ENCODE results near the gene ECHDC3. TPM values are rescaled to one million over a fixed set of nuclear protein-coding genes. Genes with fewer than 3 reads are reported as not detected.
"Not testable (repeated sequence)": the region's sequence is repeated elsewhere in the genome, so short reads cannot be mapped to it uniquely, and the experiment has no call there.

The ECHDC3 gene
- total RNA-seq, 4 donors from 2014 or later: 22.4 to 85.4 (median 69.1) TPM

GRCh38 chr10:11704092-11704491 lies 38.1 kb upstream of the ECHDC3 start:
- TF ChIP-seq POLR2A (IDR thresholded peaks at IDR 0.05): no peak
- TF ChIP-seq, protein P1, sequence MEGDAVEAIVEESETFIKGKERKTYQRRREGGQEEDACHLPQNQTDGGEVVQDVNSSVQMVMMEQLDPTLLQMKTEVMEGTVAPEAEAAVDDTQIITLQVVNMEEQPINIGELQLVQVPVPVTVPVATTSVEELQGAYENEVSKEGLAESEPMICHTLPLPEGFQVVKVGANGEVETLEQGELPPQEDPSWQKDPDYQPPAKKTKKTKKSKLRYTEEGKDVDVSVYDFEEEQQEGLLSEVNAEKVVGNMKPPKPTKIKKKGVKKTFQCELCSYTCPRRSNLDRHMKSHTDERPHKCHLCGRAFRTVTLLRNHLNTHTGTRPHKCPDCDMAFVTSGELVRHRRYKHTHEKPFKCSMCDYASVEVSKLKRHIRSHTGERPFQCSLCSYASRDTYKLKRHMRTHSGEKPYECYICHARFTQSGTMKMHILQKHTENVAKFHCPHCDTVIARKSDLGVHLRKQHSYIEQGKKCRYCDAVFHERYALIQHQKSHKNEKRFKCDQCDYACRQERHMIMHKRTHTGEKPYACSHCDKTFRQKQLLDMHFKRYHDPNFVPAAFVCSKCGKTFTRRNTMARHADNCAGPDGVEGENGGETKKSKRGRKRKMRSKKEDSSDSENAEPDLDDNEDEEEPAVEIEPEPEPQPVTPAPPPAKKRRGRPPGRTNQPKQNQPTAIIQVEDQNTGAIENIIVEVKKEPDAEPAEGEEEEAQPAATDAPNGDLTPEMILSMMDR (IDR thresholded peaks at IDR 0.05): no peak
- intact Hi-C loops (cut with DNase I): no loop called here
- H3K36me3 ChIP-seq: no peaks in the 10 kb centered on the region
- no peaks in the 10 kb centered on the region for H3K4me1 ChIP-seq
- H3K4me3 ChIP-seq (replicated peaks in 1 of 3): no peak overlapping the region
- 83 to 88% methylated on average over 8 of the region's 8 CpGs for WGBS, 2 donors
- H3K27me3 ChIP-seq: no peaks in the 10 kb centered on the region
- H3K9me3 ChIP-seq: no peaks in the 10 kb centered on the region
- no peak overlapping the region for H3K27ac ChIP-seq
- DNase-seq: no peak

GRCh38 chr10:11705722-11706121 lies 36.5 kb upstream of the ECHDC3 start:
- H3K36me3 ChIP-seq: no peaks in the 10 kb centered on the region
- H3K9me3 ChIP-seq: no peaks in the 10 kb centered on the region
- TF ChIP-seq, protein P1 (IDR thresholded peaks at IDR 0.05): no peak
- TF ChIP-seq POLR2A (IDR thresholded peaks at IDR 0.05): no peak
- H3K27me3 ChIP-seq: no peaks in the 10 kb centered on the region
- no peak overlapping the region for H3K27ac ChIP-seq
- no peaks in the 10 kb centered on the region for H3K4me1 ChIP-seq
- no peak for DNase-seq
- no peak overlapping the region for H3K4me3 ChIP-seq (replicated peaks in 1 of 3)
- 88 to 95% methylated on average over 4 of the region's 4 CpGs for WGBS, 2 donors
- intact Hi-C loops (cut with DNase I): no loop called here

GRCh38 chr10:11706895-11707567 lies 35.2 kb upstream of the ECHDC3 start:
- Histone ChIP-seq H3K27me3 (no peaks in the 10 kb centered on the region), H3K4me1 (no peaks in the 10 kb centered on the region), H3K9me3 (no peaks in the 10 kb centered on the region), H3K4me3 (replicated peaks in 1 of 3) (no peak overlapping the region), H3K27ac (no peak overlapping the region), H3K36me3 (no peaks in the 10 kb centered on the region)
- intact Hi-C loops (cut with DNase I): no loop called here
- no peak for TF ChIP-seq POLR2A (IDR thresholded peaks at IDR 0.05)
- TF ChIP-seq, protein P1 (IDR thresholded peaks at IDR 0.05): no peak
- DNase-seq: no peak
- 68 to 81% methylated on average over 10 of the region's 10 CpGs for WGBS, 2 donors

DNA sequence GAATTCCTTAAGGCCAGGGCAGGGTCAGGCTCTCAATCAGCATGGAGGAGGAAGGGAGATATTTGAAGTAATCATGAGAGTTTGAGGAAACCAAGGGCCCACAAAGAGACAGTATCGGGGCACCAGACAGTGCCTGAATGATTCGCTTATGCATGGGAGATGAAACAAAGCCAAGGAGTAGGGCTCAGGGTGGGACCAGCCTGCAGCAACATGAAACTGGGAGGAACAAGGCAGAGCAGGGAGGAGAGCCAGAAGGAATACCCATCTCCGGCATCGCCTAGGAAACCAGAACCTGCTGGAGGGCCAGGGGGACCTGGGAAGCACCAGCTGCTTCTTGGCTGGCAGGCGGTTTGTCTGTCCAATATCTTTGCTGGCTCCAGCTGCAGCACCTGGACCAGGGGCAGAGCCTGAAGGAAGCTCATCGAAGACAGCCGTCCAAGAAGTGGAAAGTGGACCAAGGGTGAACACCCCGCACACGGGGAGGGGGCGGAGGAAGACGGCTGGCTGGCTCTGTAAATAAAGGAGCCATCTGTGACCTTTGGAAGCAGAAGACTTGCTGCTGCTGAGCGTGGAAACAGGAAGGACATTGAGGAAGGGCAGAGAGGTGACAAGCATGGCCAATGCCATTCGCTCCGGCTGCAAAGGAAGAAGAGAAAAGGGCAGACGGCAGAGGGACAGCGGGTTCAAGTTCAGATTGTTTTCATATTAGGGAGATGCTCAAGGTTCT lies 34.4 kb upstream of the ECHDC3 start:
- TF ChIP-seq POLR2A (IDR thresholded peaks at IDR 0.05): no peak
- TF ChIP-seq, protein P1 (IDR thresholded peaks at IDR 0.05): no peak
- Histone ChIP-seq H3K4me1 (no peaks in the 10 kb centered on the region), H3K36me3 (no peaks in the 10 kb centered on the region), H3K27ac (no peak overlapping the region), H3K9me3 (no peaks in the 10 kb centered on the region), H3K27me3 (no peaks in the 10 kb centered on the region), H3K4me3 (replicated peaks in 1 of 3) (no peak overlapping the region)
- no peak for DNase-seq
- 78 to 79% methylated on average over 16 of the region's 16 CpGs for WGBS, 2 donors
- intact Hi-C loops (cut with DNase I): no loop called here

GRCh38 chr10:11708801-11709200 lies 33.4 kb upstream of the ECHDC3 start:
- DNase-seq; H3K4me1 ChIP-seq; H3K27ac ChIP-seq; H3K27me3 ChIP-seq; H3K4me3 ChIP-seq (replicated peaks in 1 of 3); intact Hi-C loops (cut with DNase I); H3K36me3 ChIP-seq; H3K9me3 ChIP-seq: not testable (repeated sequence)
- 89 to 93% methylated on average over 6 of the region's 6 CpGs for WGBS, 2 donors
